Suprapubic skin (tissue), 4 donors: ENCODE data around the gene CYP2C9. TPM values are rescaled to one million over a fixed set of nuclear protein-coding genes. Genes with fewer than 3 reads are reported as not detected.
"Not testable (repeated sequence)": the region's sequence is repeated elsewhere in the genome, so short reads cannot be mapped to it uniquely, and the experiment has no call there.

Source experiments
- DNase-seq, 2 donors: peaks; one replicate each; pipeline ENCODE4 v3.0.0-alpha.2; 2019; ENCODE audit warnings: low spot score in 2 of 2
- H3K27ac ChIP-seq: fragments of 200-600 bp; sonication (generic); one replicate; pipeline ENCODE4 v1.5.1; 2019
- H3K27me3 ChIP-seq: fragments of 200-600 bp; sonication (generic); one replicate; pipeline ENCODE4 v1.5.1; 2019
- H3K36me3 ChIP-seq: fragments of 200-600 bp; sonication (generic); one replicate; pipeline ENCODE4 v1.5.1; 2019
- H3K4me1 ChIP-seq: fragments of 200-600 bp; sonication (generic); one replicate; pipeline ENCODE4 v1.5.1; 2019
- H3K4me3 ChIP-seq: fragments of 200-600 bp; sonication (generic); one replicate; pipeline ENCODE4 v1.5.1; 2019; ENCODE audit warnings: mild to moderate bottlenecking
- H3K9me3 ChIP-seq: fragments of 200-600 bp; sonication (generic); one replicate; pipeline ENCODE4 v1.5.1; 2019
- EP300 ChIP-seq: sonication (generic); formaldehyde crosslinking; IDR thresholded peaks from one replicate; pipeline ENCODE4 v1.6.1; 2017; ENCODE audit warnings: antibody characterized with exemption
- POLR2A ChIP-seq, 2 donors: fragments of 450-650 bp; IDR thresholded peaks; one replicate each; pipeline ENCODE4 v1.6.1; 2017; ENCODE audit warnings: antibody characterized with exemption in 2 of 2, mild to moderate bottlenecking in 2 of 2, moderate library complexity in 2 of 2
- POLR2AphosphoS5 ChIP-seq, 3 donors: sonication (generic); formaldehyde crosslinking; IDR thresholded peaks; one replicate each; pipeline ENCODE4 v1.6.1; 2017; ENCODE audit warnings: antibody characterized with exemption in 3 of 3
- WGBS: methylation state at CpG from one replicate; pipeline ENCODE4 v1.1.5; 2018; 5-methylcytosine and 5-hydroxymethylcytosine counted together
- total RNA-seq, 4 donors: library from RNA; depleted of rRNA; stranded (reverse); fragments of >200 nt; gene quantifications; one replicate each; pipeline ENCODE4 v1.1.0, GENCODE V29; 2016
- TF ChIP-seq, protein P1 (sequence below), 2 donors: fragments of 200-600 bp in 1 of 2; fragments of 450-650 bp in 1 of 2; sonication (generic) in 1 of 2; IDR thresholded peaks; one replicate each; pipeline ENCODE4 v1.5.1; 2016 to 2019; ENCODE audit warnings: antibody characterized with exemption in 2 of 2, mild to moderate bottlenecking in 1 of 2, moderate library complexity in 1 of 2

The CYP2C9 gene
- 1 to 10 TPM; 1.5 to 7.2 (median 2.5) TPM for total RNA-seq

DNA sequence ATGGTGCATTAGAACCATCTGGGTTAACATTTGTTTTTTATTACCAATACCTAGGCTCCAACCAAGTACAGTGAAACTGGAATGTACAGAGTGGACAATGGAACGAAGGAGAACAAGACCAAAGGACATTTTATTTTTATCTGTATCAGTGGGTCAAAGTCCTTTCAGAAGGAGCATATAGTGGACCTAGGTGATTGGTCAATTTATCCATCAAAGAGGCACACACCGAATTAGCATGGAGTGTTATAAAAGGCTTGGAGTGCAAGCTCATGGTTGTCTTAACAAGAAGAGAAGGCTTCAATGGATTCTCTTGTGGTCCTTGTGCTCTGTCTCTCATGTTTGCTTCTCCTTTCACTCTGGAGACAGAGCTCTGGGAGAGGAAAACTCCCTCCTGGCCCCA lies at the start of gene CYP2C9:
CYP2C9 (plus strand) TSS at position 276 of the 400 bp plus-strand sequence; CDS start at position 301, 25 bp downstream.
- no peaks in the 10 kb centered on the region for H3K36me3 ChIP-seq
- H3K4me3 ChIP-seq = no peak within 1 kb of the TSS
- no peaks in the 10 kb centered on the region for H3K27me3 ChIP-seq
- peaks cover 6% of the 10 kb centered on the region for H3K9me3 ChIP-seq
- H3K27ac ChIP-seq = no peak within 1 kb of the TSS
- H3K4me1 ChIP-seq = no peaks in the 10 kb centered on the region
- WGBS = 70% methylated on average over 2 of the region's 2 CpGs
- no peak for TF ChIP-seq EP300
- no peak for TF ChIP-seq POLR2A (IDR thresholded peaks at IDR 0.05)
- TF ChIP-seq, protein P1, sequence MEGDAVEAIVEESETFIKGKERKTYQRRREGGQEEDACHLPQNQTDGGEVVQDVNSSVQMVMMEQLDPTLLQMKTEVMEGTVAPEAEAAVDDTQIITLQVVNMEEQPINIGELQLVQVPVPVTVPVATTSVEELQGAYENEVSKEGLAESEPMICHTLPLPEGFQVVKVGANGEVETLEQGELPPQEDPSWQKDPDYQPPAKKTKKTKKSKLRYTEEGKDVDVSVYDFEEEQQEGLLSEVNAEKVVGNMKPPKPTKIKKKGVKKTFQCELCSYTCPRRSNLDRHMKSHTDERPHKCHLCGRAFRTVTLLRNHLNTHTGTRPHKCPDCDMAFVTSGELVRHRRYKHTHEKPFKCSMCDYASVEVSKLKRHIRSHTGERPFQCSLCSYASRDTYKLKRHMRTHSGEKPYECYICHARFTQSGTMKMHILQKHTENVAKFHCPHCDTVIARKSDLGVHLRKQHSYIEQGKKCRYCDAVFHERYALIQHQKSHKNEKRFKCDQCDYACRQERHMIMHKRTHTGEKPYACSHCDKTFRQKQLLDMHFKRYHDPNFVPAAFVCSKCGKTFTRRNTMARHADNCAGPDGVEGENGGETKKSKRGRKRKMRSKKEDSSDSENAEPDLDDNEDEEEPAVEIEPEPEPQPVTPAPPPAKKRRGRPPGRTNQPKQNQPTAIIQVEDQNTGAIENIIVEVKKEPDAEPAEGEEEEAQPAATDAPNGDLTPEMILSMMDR (IDR thresholded peaks at IDR 0.05) = no peak
- TF ChIP-seq POLR2AphosphoS5 (IDR thresholded peaks at IDR 0.05) = no peak
- DNase-seq = no peak

DNA sequence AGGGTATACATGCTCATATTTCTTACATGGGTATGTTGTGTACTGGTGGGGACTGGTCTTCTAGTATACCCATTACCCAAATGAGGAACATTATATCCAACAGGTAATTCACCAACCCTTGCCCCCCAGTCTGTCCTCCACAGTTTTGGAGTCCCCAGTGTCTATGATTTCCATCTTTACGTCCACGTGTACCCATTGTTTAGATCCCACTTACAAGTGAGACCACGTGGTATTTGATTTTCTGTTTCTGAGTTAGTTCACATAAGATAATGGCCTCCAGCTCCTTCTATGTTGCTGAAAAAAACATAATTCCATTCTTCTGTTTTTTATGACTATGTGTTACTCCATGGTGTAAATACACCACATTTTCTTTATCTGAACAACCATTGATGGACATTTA lies 49.3 kb upstream of the CYP2C9 start:
- 76% methylated on average over 3 of the region's 3 CpGs for WGBS
- H3K27ac ChIP-seq = no peak overlapping the region
- DNase-seq = no peak
- H3K9me3 ChIP-seq = no peaks in the 10 kb centered on the region
- TF ChIP-seq EP300 (no peak), POLR2A (IDR thresholded peaks at IDR 0.05) (no peak), POLR2AphosphoS5 (IDR thresholded peaks at IDR 0.05) (no peak)
- TF ChIP-seq, protein P1 (IDR thresholded peaks at IDR 0.05) = no peak
- no peaks in the 10 kb centered on the region for H3K36me3 ChIP-seq
- H3K4me1 ChIP-seq = no peaks in the 10 kb centered on the region
- no peak overlapping the region for H3K4me3 ChIP-seq
- H3K27me3 ChIP-seq = no peaks in the 10 kb centered on the region

DNA sequence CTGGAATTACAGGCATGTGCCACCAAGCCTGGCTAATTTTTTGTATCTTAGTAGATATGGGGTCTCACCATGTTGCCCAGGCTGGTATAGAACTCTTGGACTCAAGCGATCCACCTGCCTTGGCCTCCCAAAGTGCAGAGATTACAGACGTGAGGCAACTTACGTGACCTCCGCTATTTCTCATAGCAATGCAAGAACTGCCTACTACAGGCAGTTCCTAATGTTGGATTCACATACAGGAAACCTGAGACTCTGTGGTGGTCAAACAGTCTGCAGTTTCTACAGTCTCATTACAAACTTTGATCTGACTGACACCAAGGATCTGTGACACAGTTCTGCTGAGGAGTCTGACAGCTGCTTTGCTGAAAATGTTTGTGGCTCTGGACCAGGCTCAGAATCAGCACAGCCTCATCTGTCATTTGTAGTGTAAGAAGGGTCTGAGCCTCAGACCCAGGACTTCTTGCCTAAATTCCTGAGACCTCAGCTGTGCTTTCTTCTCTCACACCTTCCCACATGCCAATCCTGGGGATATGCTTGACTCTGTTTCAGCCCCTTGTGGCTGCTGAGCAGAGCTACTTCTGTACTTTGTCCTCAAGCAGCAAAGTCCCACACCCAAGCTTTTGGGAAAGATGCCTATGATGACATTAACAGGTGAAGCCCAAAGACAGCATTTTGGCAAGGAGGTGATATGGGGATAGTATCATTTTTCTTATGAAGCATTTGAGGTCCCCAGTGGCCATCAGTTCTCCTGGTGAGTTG lies 48.0 kb upstream of the CYP2C9 start:
- 85% methylated on average over 4 of the region's 4 CpGs for WGBS
- Histone ChIP-seq H3K36me3 (no peaks in the 10 kb centered on the region), H3K4me3 (no peak overlapping the region), H3K4me1 (no peaks in the 10 kb centered on the region), H3K27me3 (no peaks in the 10 kb centered on the region), H3K27ac (no peak overlapping the region), H3K9me3 (no peaks in the 10 kb centered on the region)
- no peak for TF ChIP-seq POLR2A (IDR thresholded peaks at IDR 0.05)
- no peak for TF ChIP-seq EP300
- TF ChIP-seq, protein P1 (IDR thresholded peaks at IDR 0.05) = no peak
- TF ChIP-seq POLR2AphosphoS5 (IDR thresholded peaks at IDR 0.05) = no peak
- no peak for DNase-seq

DNA sequence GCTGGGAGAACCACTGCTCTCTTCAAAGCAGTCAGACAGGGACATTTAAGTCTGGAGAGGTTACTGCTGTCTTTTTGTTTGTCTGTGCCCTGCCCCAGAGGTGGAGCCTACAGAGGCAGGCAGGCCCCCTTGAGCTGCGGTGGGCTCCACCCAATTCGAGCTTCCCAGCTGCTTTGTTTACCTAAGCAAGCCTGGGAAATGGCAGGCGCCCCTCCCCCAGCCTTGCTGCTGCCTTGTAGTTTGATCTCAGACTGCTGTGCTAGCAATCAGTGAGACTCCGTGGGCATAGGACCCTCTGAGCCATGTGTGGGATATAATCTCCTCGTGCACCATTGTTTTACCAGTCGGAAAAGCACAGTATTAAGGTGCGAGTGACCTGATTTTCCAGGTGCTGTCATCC lies 40.0 kb upstream of the CYP2C9 start:
- not testable (repeated sequence) for H3K36me3 ChIP-seq, H3K27ac ChIP-seq, H3K27me3 ChIP-seq, H3K4me1 ChIP-seq, H3K4me3 ChIP-seq, H3K9me3 ChIP-seq, DNase-seq
- 63% methylated on average over 7 of the region's 7 CpGs for WGBS

DNA sequence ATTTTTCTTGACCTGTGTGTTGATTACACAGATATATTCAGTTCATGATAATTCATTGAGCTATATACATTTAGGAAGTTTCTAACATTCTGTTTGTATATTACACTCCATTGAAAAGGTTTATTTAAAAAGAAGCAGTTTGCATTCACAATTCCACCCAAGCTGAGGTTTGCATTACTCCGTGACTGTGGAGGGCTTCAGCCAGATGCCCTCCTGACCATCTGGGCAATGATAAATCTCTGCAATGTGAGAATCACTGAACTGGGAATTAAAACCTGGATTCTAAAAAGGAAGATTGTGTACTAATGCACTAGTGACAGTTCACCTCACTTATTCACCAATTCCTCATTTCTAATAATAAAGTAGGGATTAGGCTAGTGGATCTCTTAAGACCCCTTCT lies 36.4 kb upstream of the CYP2C9 start:
- peaks cover 1% of the 10 kb centered on the region for H3K9me3 ChIP-seq
- TF ChIP-seq, protein P1 (IDR thresholded peaks at IDR 0.05) = no peak
- TF ChIP-seq EP300 (no peak), POLR2AphosphoS5 (IDR thresholded peaks at IDR 0.05) (no peak), POLR2A (IDR thresholded peaks at IDR 0.05) (no peak)
- H3K27me3 ChIP-seq = no peaks in the 10 kb centered on the region
- no peaks in the 10 kb centered on the region for H3K36me3 ChIP-seq
- H3K4me1 ChIP-seq = no peaks in the 10 kb centered on the region
- no peak for DNase-seq
- WGBS = 90% methylated on average over 1 of the region's 1 CpG
- H3K27ac ChIP-seq = no peak overlapping the region
- H3K4me3 ChIP-seq = no peak overlapping the region

- H3K9me3 ChIP-seq = peaks cover 6% of the 10 kb centered on the region
- H3K4me3 ChIP-seq = no peak overlapping the region
- TF ChIP-seq POLR2AphosphoS5 (IDR thresholded peaks at IDR 0.05) (no peak), EP300 (no peak), POLR2A (IDR thresholded peaks at IDR 0.05) (no peak)
- TF ChIP-seq, protein P1 (IDR thresholded peaks at IDR 0.05) = no peak
- H3K27ac ChIP-seq = no peak overlapping the region
- H3K27me3 ChIP-seq = no peaks in the 10 kb centered on the region
- no peak for DNase-seq
- H3K4me1 ChIP-seq = no peaks in the 10 kb centered on the region
- H3K36me3 ChIP-seq = no peaks in the 10 kb centered on the region
- 0% methylated on average over 1 of the region's 1 CpG for WGBS
Observed at GRCh38 chr10:94902570-94902969, 35.9 kb upstream of the CYP2C9 start.

DNA sequence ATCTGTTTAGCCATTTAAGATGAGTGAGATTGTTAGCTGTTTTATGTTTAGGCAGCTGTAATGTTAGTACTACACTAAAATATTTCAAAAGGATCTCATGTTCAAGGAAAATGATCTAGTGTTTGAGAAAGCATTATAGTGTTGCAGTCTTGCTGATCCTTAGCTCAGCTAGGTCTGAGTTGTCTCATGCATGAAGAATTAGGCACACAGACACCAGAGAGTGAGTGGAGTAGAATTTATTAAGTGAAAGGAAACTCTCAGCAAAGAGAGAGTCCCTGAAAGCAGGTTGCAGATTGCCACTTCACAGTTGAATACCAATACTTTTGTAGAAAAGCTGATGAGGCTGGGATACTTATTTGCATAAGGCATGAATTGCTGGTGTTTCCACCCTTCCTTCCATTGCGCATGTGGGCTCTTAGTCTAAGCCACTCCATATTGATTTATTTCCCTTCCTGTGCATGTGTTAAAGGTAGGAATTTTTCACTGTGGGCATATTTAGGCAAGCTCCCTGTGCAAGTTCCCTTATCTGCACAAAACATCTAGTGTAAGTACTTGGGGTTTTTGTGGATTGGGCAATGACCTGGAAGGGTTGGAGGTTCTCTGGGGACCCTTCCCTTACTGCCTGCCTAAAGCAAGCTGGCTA lies 33.8 kb upstream of the CYP2C9 start:
- 34% methylated on average over 1 of the region's 1 CpG for WGBS
- not testable (repeated sequence) for H3K27me3 ChIP-seq, H3K4me1 ChIP-seq, H3K36me3 ChIP-seq, H3K27ac ChIP-seq, H3K4me3 ChIP-seq, DNase-seq
- H3K9me3 ChIP-seq = peaks cover 11% of the 10 kb centered on the region
